OCI-LY7 (cell line): ENCODE results near the gene MSH3.

Experiments
- EZH2phosphoT487 ChIP-seq: fragments of 200-600 bp; sonication (generic); IDR thresholded peaks from 2 replicates; pipeline ENCODE4 v1.6.1; 2018; ENCODE audit warnings: low read depth, borderline replicate concordance, mild to moderate bottlenecking, mixed run types, antibody characterized with exemption, low read length, moderate library complexity, mixed read lengths
- TF ChIP-seq, protein P1 (sequence below): fragments of 200-600 bp; sonication (generic); conservative IDR thresholded peaks from 2 replicates; pipeline ENCODE4 v1.5.1; 2014; ENCODE audit warnings: mild to moderate bottlenecking, antibody characterized with exemption, low read length, moderate library complexity, mixed read lengths

DNA sequence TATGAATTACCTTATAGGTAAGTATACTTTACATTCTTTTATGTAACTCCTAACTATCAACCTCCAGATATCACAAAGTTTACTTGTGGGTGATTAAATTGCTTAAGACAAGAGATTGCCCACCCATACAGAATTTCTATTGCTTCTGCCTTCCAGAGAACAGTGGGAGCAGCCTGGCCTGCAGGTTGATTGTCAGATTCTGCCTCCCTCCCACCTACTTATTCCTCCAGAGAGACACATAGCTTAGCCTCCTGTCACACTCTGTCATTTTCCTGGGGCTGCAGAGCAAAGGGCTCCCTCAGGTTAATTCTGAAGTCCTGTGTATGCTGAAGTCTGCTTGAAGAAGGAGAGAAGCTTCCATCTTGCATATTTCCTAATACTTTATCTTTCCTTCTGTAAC is 48.8 kb downstream of the MSH3 start:
- TF ChIP-seq, protein P1, sequence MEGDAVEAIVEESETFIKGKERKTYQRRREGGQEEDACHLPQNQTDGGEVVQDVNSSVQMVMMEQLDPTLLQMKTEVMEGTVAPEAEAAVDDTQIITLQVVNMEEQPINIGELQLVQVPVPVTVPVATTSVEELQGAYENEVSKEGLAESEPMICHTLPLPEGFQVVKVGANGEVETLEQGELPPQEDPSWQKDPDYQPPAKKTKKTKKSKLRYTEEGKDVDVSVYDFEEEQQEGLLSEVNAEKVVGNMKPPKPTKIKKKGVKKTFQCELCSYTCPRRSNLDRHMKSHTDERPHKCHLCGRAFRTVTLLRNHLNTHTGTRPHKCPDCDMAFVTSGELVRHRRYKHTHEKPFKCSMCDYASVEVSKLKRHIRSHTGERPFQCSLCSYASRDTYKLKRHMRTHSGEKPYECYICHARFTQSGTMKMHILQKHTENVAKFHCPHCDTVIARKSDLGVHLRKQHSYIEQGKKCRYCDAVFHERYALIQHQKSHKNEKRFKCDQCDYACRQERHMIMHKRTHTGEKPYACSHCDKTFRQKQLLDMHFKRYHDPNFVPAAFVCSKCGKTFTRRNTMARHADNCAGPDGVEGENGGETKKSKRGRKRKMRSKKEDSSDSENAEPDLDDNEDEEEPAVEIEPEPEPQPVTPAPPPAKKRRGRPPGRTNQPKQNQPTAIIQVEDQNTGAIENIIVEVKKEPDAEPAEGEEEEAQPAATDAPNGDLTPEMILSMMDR = no peak
- no peak for TF ChIP-seq EZH2phosphoT487
